Osteocyte (in vitro differentiated cells): Measurements from ENCODE around the gene NHSL1. TPM values are rescaled to one million over a fixed set of nuclear protein-coding genes. Genes with fewer than 3 reads are reported as not detected.

Source experiments
- DNase-seq: peaks from one replicate; pipeline ENCODE4 v3.0.0; 2021; ENCODE audit warnings: mixed read lengths; ENCODE audit not compliant: unreplicated experiment; ENCODE audit errors: extremely low spot score
- H3K27ac Mint-ChIP-seq: one replicate; pipeline ENCODE4 v1.8.0; 2021; ENCODE audit warnings: mild to moderate bottlenecking, mixed read lengths; ENCODE audit not compliant: unreplicated experiment
- H3K27me3 Mint-ChIP-seq: one replicate; pipeline ENCODE4 v1.8.0; 2021; ENCODE audit warnings: mixed read lengths; ENCODE audit not compliant: unreplicated experiment
- H3K36me3 Mint-ChIP-seq: one replicate; pipeline ENCODE4 v1.8.0; 2021; ENCODE audit warnings: mixed read lengths; ENCODE audit not compliant: unreplicated experiment
- H3K4me1 Mint-ChIP-seq: one replicate; pipeline ENCODE4 v1.8.0; 2021; ENCODE audit warnings: mixed read lengths; ENCODE audit not compliant: unreplicated experiment
- H3K4me3 Mint-ChIP-seq: one replicate; pipeline ENCODE4 v1.8.0; 2021; ENCODE audit warnings: mild to moderate bottlenecking, moderate library complexity, mixed read lengths; ENCODE audit not compliant: unreplicated experiment
- H3K9me3 Mint-ChIP-seq: one replicate; pipeline ENCODE4 v1.8.0; 2021; ENCODE audit warnings: mixed read lengths; ENCODE audit not compliant: unreplicated experiment
- CTCF ChIP-seq: fragments of 200-600 bp; sonication (generic); IDR thresholded peaks from 2 replicates; pipeline ENCODE4 v1.5.0; 2021; ENCODE audit warnings: antibody characterized with exemption, mild to moderate bottlenecking, moderate library complexity
- total RNA-seq: library from RNA; stranded (reverse); gene quantifications from 2 replicates; pipeline ENCODE4 v1.2.1, GENCODE V29; 2021

NHSL1 gene
- total RNA-seq, 1 donor from 2014 or later: 21.2 TPM

DNA sequence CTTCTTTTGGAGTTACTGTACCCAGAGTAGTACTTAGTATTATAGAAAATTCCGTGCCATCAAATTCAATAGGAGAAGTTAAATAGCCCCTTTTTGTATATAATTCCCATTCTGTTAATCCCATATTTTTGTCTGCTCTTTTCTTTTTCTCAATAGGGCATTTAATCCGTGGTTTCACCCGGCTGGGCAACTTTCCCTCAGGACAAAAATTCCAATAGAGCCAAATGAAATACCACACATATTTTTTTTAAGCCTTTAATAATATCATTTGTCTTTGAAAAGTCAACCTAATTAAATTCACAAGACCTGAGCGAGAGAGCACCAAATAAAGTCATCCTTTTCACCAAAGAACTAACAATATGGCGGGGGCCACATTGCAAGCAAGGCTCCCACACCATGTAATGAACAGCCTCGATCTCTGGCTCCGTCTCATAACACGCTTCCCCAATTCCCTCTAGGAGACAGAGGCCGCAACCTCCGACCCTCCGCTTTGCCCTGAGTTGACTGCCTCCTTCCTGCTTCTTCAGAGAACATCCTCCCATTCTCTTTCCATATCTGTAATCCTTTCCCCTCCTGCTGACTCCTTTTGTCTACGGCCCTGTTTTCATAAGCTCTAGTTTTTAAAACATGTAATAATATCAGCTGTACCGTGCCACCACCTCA, 13.6 kb downstream of the NHSL1 start:
- H3K4me3 Mint-ChIP-seq: peak overlapping the region; percentile 58
- H3K27me3 Mint-ChIP-seq: no peaks in the 10 kb centered on the region
- H3K36me3 Mint-ChIP-seq: no peaks in the 10 kb centered on the region
- H3K27ac Mint-ChIP-seq: peak overlapping the region; percentile 91
- DNase-seq: no peak
- no peaks in the 10 kb centered on the region for H3K9me3 Mint-ChIP-seq
- peaks cover 25% of the 10 kb centered on the region for H3K4me1 Mint-ChIP-seq
- TF ChIP-seq CTCF: no peak

GRCh38 chr6:138485005-138485545, 14.2 kb downstream of the NHSL1 start:
- Mint-ChIP-seq H3K9me3 (no peaks in the 10 kb centered on the region), H3K4me1 (peaks cover 22% of the 10 kb centered on the region), H3K27me3 (no peaks in the 10 kb centered on the region), H3K27ac (peak overlapping the region; percentile 91), H3K4me3 (peak overlapping the region; percentile 58), H3K36me3 (no peaks in the 10 kb centered on the region)
- no peak for DNase-seq
- no peak for TF ChIP-seq CTCF

DNA sequence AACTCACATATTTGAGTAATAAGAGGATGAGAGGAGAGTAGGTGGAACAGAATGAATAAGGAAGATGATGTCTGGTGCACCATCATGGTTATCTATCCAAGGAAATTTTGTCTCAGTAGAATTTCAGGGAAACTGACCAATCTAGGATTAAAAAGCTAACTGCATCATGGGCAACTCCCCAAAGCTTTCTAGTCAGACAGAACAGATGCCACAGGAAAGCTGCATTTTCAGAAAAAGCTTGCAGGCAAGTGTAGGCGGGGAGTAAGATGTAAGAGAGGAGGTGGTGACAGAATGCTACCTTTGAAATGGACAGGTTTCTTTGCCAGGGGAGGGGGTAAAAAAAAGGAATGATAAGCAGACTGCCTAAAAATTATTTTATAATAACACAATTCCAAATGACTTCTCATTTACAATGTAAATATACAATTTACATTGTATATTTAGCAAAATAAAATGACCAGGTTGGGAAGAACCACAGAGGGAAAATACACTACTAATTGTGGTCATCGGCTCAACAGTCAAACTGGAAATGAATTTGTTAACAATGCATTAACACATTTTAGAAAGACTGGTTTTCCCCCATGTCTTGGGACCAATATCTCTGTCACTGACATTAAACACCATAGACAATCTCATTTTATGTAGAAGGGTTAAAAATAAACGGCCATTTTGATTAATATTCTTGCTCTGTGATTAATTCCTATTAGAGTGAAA, 15.1 kb downstream of the NHSL1 start:
- H3K4me3 Mint-ChIP-seq: peak overlapping the region; percentile 58
- H3K27ac Mint-ChIP-seq: peak overlapping the region; percentile 91
- peaks cover 2% of the 10 kb centered on the region for H3K36me3 Mint-ChIP-seq
- DNase-seq: no peak
- no peaks in the 10 kb centered on the region for H3K9me3 Mint-ChIP-seq
- H3K27me3 Mint-ChIP-seq: no peaks in the 10 kb centered on the region
- TF ChIP-seq CTCF: no peak
- peaks cover 22% of the 10 kb centered on the region for H3K4me1 Mint-ChIP-seq

DNA sequence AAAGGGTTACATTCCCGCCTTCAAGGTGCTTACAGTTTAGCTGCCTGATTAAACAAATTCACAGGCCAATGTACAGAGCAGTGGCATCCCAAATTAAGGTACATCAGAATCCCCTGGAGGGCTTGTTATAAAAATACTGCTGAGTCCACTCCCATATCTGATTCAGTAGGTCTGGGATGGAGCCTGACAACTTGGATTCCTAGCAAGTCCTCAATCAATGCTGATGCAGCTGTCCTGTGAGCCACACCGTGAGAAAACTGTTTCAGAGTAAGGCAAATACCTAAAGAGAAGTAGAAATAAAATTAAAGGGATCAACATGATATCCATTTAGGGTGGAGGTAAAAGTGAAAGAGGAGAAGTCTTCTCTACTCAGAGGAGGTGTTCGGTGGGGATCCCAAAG, 16.5 kb downstream of the NHSL1 start:
- Mint-ChIP-seq H3K27me3 (no peaks in the 10 kb centered on the region), H3K9me3 (no peaks in the 10 kb centered on the region), H3K27ac (no peak overlapping the region), H3K4me3 (no peak overlapping the region), H3K4me1 (peaks cover 22% of the 10 kb centered on the region), H3K36me3 (peaks cover 2% of the 10 kb centered on the region)
- no peak for DNase-seq
- TF ChIP-seq CTCF: no peak

- no peak for DNase-seq
- peaks cover 10% of the 10 kb centered on the region for H3K4me1 Mint-ChIP-seq
- no peak for TF ChIP-seq CTCF
- no peak overlapping the region for H3K27ac Mint-ChIP-seq
- H3K4me3 Mint-ChIP-seq: no peak overlapping the region
- no peaks in the 10 kb centered on the region for H3K27me3 Mint-ChIP-seq
- peaks cover 6% of the 10 kb centered on the region for H3K36me3 Mint-ChIP-seq
- no peaks in the 10 kb centered on the region for H3K9me3 Mint-ChIP-seq
These were observed 18.9 kb downstream of the NHSL1 start for GRCh38 chr6:138480279-138480949.
